Measurements from ENCODE around the gene NLRP8.
"Not testable (repeated sequence)": the region's sequence is repeated elsewhere in the genome, so short reads cannot be mapped to it uniquely, and the experiment has no call there.

GRCh38 chr19:55950566-55950965, 2.9 kb downstream of the NLRP8 start:
- not testable (repeated sequence) for TF ChIP-seq POLR2A, CTCF (IDR thresholded peaks at IDR 0.05)
